ENCODE results near the gene THSD7B.

- TF ChIP-seq CTCF (IDR thresholded peaks at IDR 0.05) (no peak), POLR2AphosphoS5 (IDR thresholded peaks at IDR 0.05) (no peak)
Measured at GRCh38 chr2:137182071-137182470, 416.7 kb downstream of the THSD7B start.
